PC-9 (cell line): ENCODE measurements around the gene LRRC8A. TPM values are rescaled to one million over a fixed set of nuclear protein-coding genes. Genes with fewer than 3 reads are reported as not detected.

Experiments used
- BruUV-seq: library from RNA; stranded (reverse); fragments of 400-500 nt; replicated peaks from 2 replicates; lab custom pipeline; 2021; lab: Mats Ljungman, UMichigan
- CTCF ChIA-PET: fragments of 300-600 bp; sonication (Branson Sonifier 250); formaldehyde crosslinking; loops from one replicate; lab custom pipeline; 2022; ENCODE audit warnings: antibody characterized with exemption; lab: Charles Lee
- POLR2A ChIA-PET: fragments of 300-600 bp; sonication (Branson Sonifier 250); formaldehyde crosslinking; loops from one replicate; lab custom pipeline; 2022; ENCODE audit warnings: antibody characterized with exemption; ENCODE audit not compliant: unreplicated experiment; lab: Charles Lee
- DNase-seq, 2 experiments: peaks; one replicate each; pipeline versions ENCODE4 v3.0.0 to v3.0.0-alpha.2; 2015 to 2022; ENCODE audit warnings: mixed read lengths in 1 of 2
- H2AFZ ChIP-seq: fragments of 200-600 bp; sonication (generic); 2 replicates; pipeline ENCODE4 v1.8.1; 2017; ENCODE audit warnings: antibody characterized with exemption
- H3F3A ChIP-seq: fragments of 200-600 bp; sonication (generic); 2 replicates; pipeline ENCODE4 v1.8.1; 2017; ENCODE audit warnings: antibody characterized with exemption, mild to moderate bottlenecking, low read depth; ENCODE audit not compliant: insufficient read depth
- H3K27ac ChIP-seq: fragments of 200-600 bp; sonication (generic); 2 replicates; pipeline ENCODE4 v1.6.1; 2016; ENCODE audit warnings: mixed run types
- H3K27me3 ChIP-seq: fragments of 200-600 bp; sonication (generic); 2 replicates; pipeline ENCODE4 v1.6.1; 2016; ENCODE audit warnings: low read depth, mixed run types; ENCODE audit not compliant: insufficient read depth
- H3K36me3 ChIP-seq: fragments of 200-600 bp; sonication (generic); 2 replicates; pipeline ENCODE4 v1.6.1; 2016; ENCODE audit warnings: low read depth, mixed run types
- H3K4me1 ChIP-seq: fragments of 200-600 bp; sonication (generic); replicated peaks from 2 replicates; pipeline ENCODE4 v1.6.1; 2016; ENCODE audit warnings: mixed run types; ENCODE audit not compliant: insufficient read depth
- H3K4me2 ChIP-seq: fragments of 200-600 bp; sonication (generic); 2 replicates; pipeline ENCODE4 v1.6.1; 2017; ENCODE audit warnings: mixed run types
- H3K4me3 ChIP-seq: fragments of 200-600 bp; sonication (generic); 2 replicates; pipeline ENCODE4 v1.6.1; 2016; ENCODE audit warnings: mixed run types
- H3K79me2 ChIP-seq: fragments of 200-600 bp; sonication (generic); 2 replicates; pipeline ENCODE4 v1.6.1; 2017; ENCODE audit warnings: low read depth, mixed run types
- H3K9me2 ChIP-seq: fragments of 200-600 bp; sonication (generic); 2 replicates; pipeline ENCODE4 v1.8.1; 2017; ENCODE audit warnings: mild to moderate bottlenecking; ENCODE audit not compliant: insufficient read depth
- H3K9me3 ChIP-seq: fragments of 200-600 bp; sonication (generic); 2 replicates; pipeline ENCODE4 v1.8.1; 2016; ENCODE audit warnings: low read depth; ENCODE audit not compliant: insufficient read depth
- H4K20me1 ChIP-seq: fragments of 200-600 bp; sonication (generic); 2 replicates; pipeline ENCODE4 v1.8.1; 2017; ENCODE audit not compliant: insufficient read depth
- CTCF ChIP-seq: fragments of 200-600 bp; sonication (generic); conservative IDR thresholded peaks from 2 replicates; pipeline ENCODE4 v1.6.1; 2017; ENCODE audit warnings: mixed run types, antibody characterized with exemption, mild to moderate bottlenecking, moderate library complexity
- EZH2 ChIP-seq: fragments of 200-600 bp; sonication (generic); IDR thresholded peaks from 2 replicates; pipeline ENCODE4 v1.8.0; 2017; ENCODE audit warnings: antibody characterized with exemption, low read depth
- intact Hi-C: fragments of 100-400 bp; cut with micrococcal nuclease; formaldehyde crosslinking; loops from one replicate; pipeline ENCODE4 v1.10.0; 2022; ENCODE audit not compliant: unreplicated experiment
- total RNA-seq: library from RNA; stranded (reverse); gene quantifications from 2 replicates; pipeline ENCODE4 v1.2.3, GENCODE V29; 2021

Gene LRRC8A
- total RNA-seq, 1 experiment from 2014 or later: 90.3 TPM

GRCh38 chr9:128917151-128917849, 35.4 kb downstream of the LRRC8A start:
- H3K27me3 ChIP-seq: no peaks in the 10 kb centered on the region
- no peaks in the 10 kb centered on the region for H3K36me3 ChIP-seq
- H3K4me3 ChIP-seq: no peak overlapping the region
- peaks cover 25% of the 10 kb centered on the region for H3K79me2 ChIP-seq
- intact Hi-C loops: no loop called here
- no peak overlapping the region for H3K4me2 ChIP-seq
- no peak overlapping the region for H3K27ac ChIP-seq
- TF ChIP-seq EZH2 (no peak), CTCF (no peak)
- H3K9me2 ChIP-seq: no peaks in the 10 kb centered on the region
- POLR2A ChIA-PET: no interaction called here
- H2AFZ ChIP-seq: no peak overlapping the region
- no peaks in the 10 kb centered on the region for H3K9me3 ChIP-seq
- no peaks in the 10 kb centered on the region for H4K20me1 ChIP-seq
- no peak for DNase-seq
- peaks cover 13% of the 10 kb centered on the region; the same call in 1 of the 2 replicates for H3F3A ChIP-seq
- H3K4me1 ChIP-seq: peaks cover 18% of the 10 kb centered on the region
- no TSS peak for BruUV-seq
- CTCF ChIA-PET: interaction anchor here (0.6 to 0.7 kb wide), 3 partner anchors 11 to 364 kb away, joined by 5 to 8 read pairs (median 7); no protein-coding TSS in a partner anchor

GRCh38 chr9:128918921-128919320, 37.0 kb downstream of the LRRC8A start:
- POLR2A ChIA-PET: no interaction called here
- Histone ChIP-seq H4K20me1 (no peaks in the 10 kb centered on the region), H3F3A (peaks cover 11% of the 10 kb centered on the region; the same call in 1 of the 2 replicates), H3K4me2 (no peak overlapping the region), H3K9me3 (no peaks in the 10 kb centered on the region), H3K9me2 (no peaks in the 10 kb centered on the region), H3K36me3 (no peaks in the 10 kb centered on the region), H3K79me2 (peaks cover 12% of the 10 kb centered on the region; the same call in 1 of the 2 replicates), H3K4me3 (no peak overlapping the region), H3K4me1 (peaks cover 3% of the 10 kb centered on the region; the same call in 1 of the 2 replicates), H3K27ac (no peak overlapping the region), H3K27me3 (no peaks in the 10 kb centered on the region), H2AFZ (no peak overlapping the region)
- CTCF ChIA-PET: no interaction called here
- no peak for DNase-seq
- no TSS peak for BruUV-seq
- TF ChIP-seq CTCF (no peak), EZH2 (no peak)
- intact Hi-C loops: no loop called here

GRCh38 chr9:128919402-128920089, 37.6 kb downstream of the LRRC8A start:
- no peaks in the 10 kb centered on the region for H4K20me1 ChIP-seq
- no peak for DNase-seq
- POLR2A ChIA-PET: no interaction called here
- H3K9me3 ChIP-seq: no peaks in the 10 kb centered on the region
- H3K4me2 ChIP-seq: no peak overlapping the region
- H3K79me2 ChIP-seq: peaks cover 6% of the 10 kb centered on the region; the same call in 1 of the 2 replicates
- no peak overlapping the region for H3K27ac ChIP-seq
- no peak overlapping the region for H2AFZ ChIP-seq
- no peaks in the 10 kb centered on the region for H3K36me3 ChIP-seq
- CTCF ChIA-PET: no interaction called here
- H3K4me1 ChIP-seq: no peaks in the 10 kb centered on the region
- BruUV-seq: no TSS peak
- intact Hi-C loops: no loop called here
- no peaks in the 10 kb centered on the region for H3K27me3 ChIP-seq
- no peaks in the 10 kb centered on the region for H3K9me2 ChIP-seq
- no peak overlapping the region for H3K4me3 ChIP-seq
- TF ChIP-seq CTCF (no peak), EZH2 (no peak)
- peaks cover 11% of the 10 kb centered on the region; the same call in 1 of the 2 replicates for H3F3A ChIP-seq
